ENCODE measurements around the gene PDK4. TPM values are rescaled to one million over a fixed set of nuclear protein-coding genes. Genes with fewer than 3 reads are reported as not detected.

Gene PDK4
- total RNA-seq, 2 donors from 2014 or later, result 79.5 to 316 TPM

GRCh38 chr7:95589031-95589430 is 7.3 kb downstream of the PDK4 start:
- peaks cover 28 to 51% of the 10 kb centered on the region in 2 donors for H3K4me1 ChIP-seq (ENCODE audit: control insufficient read depth in 1 of 2, low read depth in 2 of 2)
- no peaks in the 10 kb centered on the region for H3K9me3 ChIP-seq
- H3K36me3 ChIP-seq, result peaks cover 72% of the 10 kb centered on the region
- ATAC-seq (ENCODE audit: insufficient number of reproducible peaks, low FRiP score, low read depth) (no peak), DNase-seq (ENCODE audit: low spot score) (no peak)
- TF ChIP-seq CTCF (IDR thresholded peaks at IDR 0.05), result no peak
- H3K27me3 ChIP-seq (replicated peaks; ENCODE audit: insufficient read depth), result no peaks in the 10 kb centered on the region
- H3K27ac ChIP-seq, result peak overlapping the region in 1 of 2 donors; percentile 20
- H3K4me3 ChIP-seq, result no peak overlapping the region

- Histone ChIP-seq H3K27ac (no peak overlapping the region), H3K9me3 (no peaks in the 10 kb centered on the region), H3K36me3 (peaks cover 63% of the 10 kb centered on the region), H3K4me1 (ENCODE audit: control insufficient read depth in 1 of 2, low read depth in 2 of 2) (peaks cover 28 to 51% of the 10 kb centered on the region in 2 donors), H3K27me3 (replicated peaks; ENCODE audit: insufficient read depth) (no peaks in the 10 kb centered on the region), H3K4me3 (no peak overlapping the region)
- DNase-seq (ENCODE audit: low spot score), result no peak
- no peak for TF ChIP-seq CTCF (IDR thresholded peaks at IDR 0.05)
- no peak for ATAC-seq (ENCODE audit: insufficient number of reproducible peaks, low FRiP score, low read depth)
These were observed 9.4 kb downstream of the PDK4 start for GRCh38 chr7:95586951-95587301.

- no peak for TF ChIP-seq CTCF (IDR thresholded peaks at IDR 0.05)
- no peak overlapping the region for H3K4me3 ChIP-seq
- no peaks in the 10 kb centered on the region for H3K9me3 ChIP-seq
- no peak overlapping the region for H3K27ac ChIP-seq
- H3K4me1 ChIP-seq (ENCODE audit: control insufficient read depth in 1 of 2, low read depth in 2 of 2), result peaks cover 20 to 37% of the 10 kb centered on the region in 2 donors
- peaks cover 53% of the 10 kb centered on the region for H3K36me3 ChIP-seq
- no peaks in the 10 kb centered on the region for H3K27me3 ChIP-seq (replicated peaks; ENCODE audit: insufficient read depth)
- DNase-seq (ENCODE audit: low spot score) (no peak), ATAC-seq (ENCODE audit: insufficient number of reproducible peaks, low FRiP score, low read depth) (no peak)
These were observed 10.9 kb downstream of the PDK4 start for GRCh38 chr7:95585426-95585789.

GRCh38 chr7:95584769-95585425 is 11.4 kb downstream of the PDK4 start:
- no peak for ATAC-seq (ENCODE audit: insufficient number of reproducible peaks, low FRiP score, low read depth)
- no peak for TF ChIP-seq CTCF (IDR thresholded peaks at IDR 0.05)
- H3K4me3 ChIP-seq, result no peak overlapping the region
- H3K9me3 ChIP-seq, result no peaks in the 10 kb centered on the region
- H3K27me3 ChIP-seq (replicated peaks; ENCODE audit: insufficient read depth), result no peaks in the 10 kb centered on the region
- peaks cover 52% of the 10 kb centered on the region for H3K36me3 ChIP-seq
- H3K4me1 ChIP-seq (ENCODE audit: control insufficient read depth in 1 of 2, low read depth in 2 of 2), result peaks cover 17 to 35% of the 10 kb centered on the region in 2 donors
- no peak for DNase-seq (ENCODE audit: low spot score)
- no peak overlapping the region for H3K27ac ChIP-seq

GRCh38 chr7:95583834-95584621 is 12.3 kb downstream of the PDK4 start:
- no peak for ATAC-seq (ENCODE audit: insufficient number of reproducible peaks, low FRiP score, low read depth)
- TF ChIP-seq CTCF (IDR thresholded peaks at IDR 0.05), result no peak
- no peak for DNase-seq (ENCODE audit: low spot score)
- no peaks in the 10 kb centered on the region for H3K9me3 ChIP-seq
- no peak overlapping the region for H3K27ac ChIP-seq
- peaks cover 43% of the 10 kb centered on the region for H3K36me3 ChIP-seq
- no peak overlapping the region for H3K4me3 ChIP-seq
- H3K4me1 ChIP-seq (ENCODE audit: control insufficient read depth in 1 of 2, low read depth in 2 of 2), result peaks cover 11 to 27% of the 10 kb centered on the region in 2 donors
- no peaks in the 10 kb centered on the region for H3K27me3 ChIP-seq (replicated peaks; ENCODE audit: insufficient read depth)
